OCI-LY1 (cell line): ENCODE data around the gene SCN5A.

ENCODE experiments used
- H2AFZ ChIP-seq: fragments of 200-600 bp; sonication (generic), shearing (Covaris generic); 2 replicates; pipeline ENCODE4 v1.6.0; 2014; ENCODE audit warnings: antibody characterized with exemption, mild to moderate bottlenecking, low read length
- H3F3A ChIP-seq: fragments of 200-600 bp; sonication (generic), shearing (Covaris generic); 2 replicates; pipeline ENCODE4 v1.6.0; 2014; ENCODE audit warnings: mild to moderate bottlenecking, antibody characterized with exemption, low read length, moderate library complexity; ENCODE audit not compliant: insufficient read depth
- H3K27ac ChIP-seq: fragments of 200-600 bp; sonication (generic); 2 replicates; pipeline ENCODE4 v1.5.1; 2014; ENCODE audit warnings: low read length, mixed run types, mild to moderate bottlenecking, low read depth; ENCODE audit not compliant: poor library complexity, severe bottlenecking
- H3K27me3 ChIP-seq: fragments of 200-600 bp; sonication (generic); 2 replicates; pipeline ENCODE4 v1.6.0; 2014; ENCODE audit warnings: antibody characterized with exemption, mild to moderate bottlenecking, low read length, moderate library complexity; ENCODE audit not compliant: insufficient read depth
- H3K36me3 ChIP-seq: fragments of 200-600 bp; sonication (generic); 2 replicates; pipeline ENCODE4 v1.6.1; 2014; ENCODE audit warnings: mild to moderate bottlenecking, antibody characterized with exemption, low read length, moderate library complexity, mixed read lengths; ENCODE audit not compliant: insufficient read depth
- H3K4me1 ChIP-seq: fragments of 200-600 bp; sonication (generic); 2 replicates; pipeline ENCODE4 v1.5.1; 2014; ENCODE audit warnings: mild to moderate bottlenecking, low read length, moderate library complexity; ENCODE audit not compliant: insufficient read depth, severe bottlenecking
- H3K4me2 ChIP-seq: fragments of 200-600 bp; sonication (generic), shearing (Covaris generic); 2 replicates; pipeline ENCODE4 v1.6.1; 2014; ENCODE audit warnings: low read length
- H3K4me3 ChIP-seq: fragments of 200-600 bp; sonication (generic); 2 replicates; pipeline ENCODE4 v1.5.1; 2014; ENCODE audit warnings: low read length, low read depth, mild to moderate bottlenecking, mixed read lengths; ENCODE audit not compliant: poor library complexity, severe bottlenecking
- H3K79me2 ChIP-seq: fragments of 200-600 bp; shearing (Covaris generic); 2 replicates; pipeline ENCODE4 v1.6.1; 2016; ENCODE audit warnings: mixed run types, low read length, mixed read lengths; ENCODE audit not compliant: insufficient read depth
- H3K9ac ChIP-seq: fragments of 200-600 bp; sonication (generic), shearing (Covaris generic); 2 replicates; pipeline ENCODE4 v1.6.1; 2014; ENCODE audit warnings: mild to moderate bottlenecking, low read length, mixed read lengths
- H3K9me2 ChIP-seq: fragments of 200-600 bp; sonication (generic), shearing (Covaris generic); 2 replicates; pipeline ENCODE4 v1.6.1; 2014; ENCODE audit warnings: low read depth, mild to moderate bottlenecking, low read length, mixed read lengths
- H3K9me3 ChIP-seq: fragments of 200-600 bp; shearing (Covaris generic); 2 replicates; pipeline ENCODE4 v1.6.1; 2014; ENCODE audit warnings: low read length, mixed read lengths
- H4K20me1 ChIP-seq: fragments of 200-600 bp; sonication (generic), shearing (Covaris generic); 2 replicates; pipeline ENCODE4 v1.6.0; 2016; ENCODE audit warnings: mild to moderate bottlenecking, low read length; ENCODE audit not compliant: insufficient read depth
- CTCF ChIP-seq: fragments of 200-600 bp; sonication (generic), shearing (Covaris generic); IDR thresholded peaks from 2 replicates; pipeline ENCODE4 v1.5.1; 2017; ENCODE audit warnings: mild to moderate bottlenecking, antibody characterized with exemption, low read length, moderate library complexity, mixed read lengths
- EZH2 ChIP-seq: fragments of 200-600 bp; sonication (generic), shearing (Covaris generic); IDR thresholded peaks from 2 replicates; pipeline ENCODE4 v1.8.0; 2017; ENCODE audit warnings: borderline replicate concordance, mixed run types, mild to moderate bottlenecking, antibody characterized with exemption, low read length, moderate library complexity, mixed read lengths

Gene SCN5A

GRCh38 chr3:38574411-38575278, 74.8 kb downstream of the SCN5A start:
- no peak for TF ChIP-seq EZH2
- no peak for TF ChIP-seq CTCF
- Histone ChIP-seq H3K27me3 (no peaks in the 10 kb centered on the region), H3F3A (no peaks in the 10 kb centered on the region), H3K9ac (no peak overlapping the region), H2AFZ (no peak overlapping the region), H3K9me2 (no peaks in the 10 kb centered on the region), H3K9me3 (no peaks in the 10 kb centered on the region), H3K4me3 (no peak overlapping the region), H3K36me3 (no peaks in the 10 kb centered on the region), H3K79me2 (no peaks in the 10 kb centered on the region), H4K20me1 (no peaks in the 10 kb centered on the region), H3K4me2 (no peak overlapping the region), H3K27ac (no peak overlapping the region), H3K4me1 (no peaks in the 10 kb centered on the region)

- no peaks in the 10 kb centered on the region for H3F3A ChIP-seq
- no peaks in the 10 kb centered on the region for H3K36me3 ChIP-seq
- H2AFZ ChIP-seq, result no peak overlapping the region
- no peak overlapping the region for H3K4me2 ChIP-seq
- no peaks in the 10 kb centered on the region for H3K79me2 ChIP-seq
- H3K9me2 ChIP-seq, result no peaks in the 10 kb centered on the region
- H3K4me3 ChIP-seq, result no peak overlapping the region
- no peaks in the 10 kb centered on the region for H3K27me3 ChIP-seq
- TF ChIP-seq CTCF, result no peak
- TF ChIP-seq EZH2, result no peak
- no peaks in the 10 kb centered on the region for H3K4me1 ChIP-seq
- H4K20me1 ChIP-seq, result no peaks in the 10 kb centered on the region
- H3K27ac ChIP-seq, result no peak overlapping the region
- H3K9me3 ChIP-seq, result no peaks in the 10 kb centered on the region
- H3K9ac ChIP-seq, result no peak overlapping the region
Observed at GRCh38 chr3:38573556-38573955, 75.9 kb downstream of the SCN5A start.

GRCh38 chr3:38573111-38573510, 76.4 kb downstream of the SCN5A start:
- H3K27me3 ChIP-seq, result no peaks in the 10 kb centered on the region

More at GRCh38 chr3:38573111-38573510, 76.4 kb downstream of the SCN5A start:
- Histone ChIP-seq H3K79me2 (no peaks in the 10 kb centered on the region), H3F3A (no peaks in the 10 kb centered on the region), H3K9ac (no peak overlapping the region), H3K9me2 (no peaks in the 10 kb centered on the region), H3K4me3 (no peak overlapping the region), H3K4me1 (no peaks in the 10 kb centered on the region), H3K36me3 (no peaks in the 10 kb centered on the region), H3K4me2 (no peak overlapping the region), H3K9me3 (no peaks in the 10 kb centered on the region), H4K20me1 (no peaks in the 10 kb centered on the region), H3K27ac (no peak overlapping the region), H2AFZ (no peak overlapping the region)
- TF ChIP-seq EZH2 (no peak), CTCF (no peak)
